Measurements from ENCODE around the gene IGF1R. TPM values are rescaled to one million over a fixed set of nuclear protein-coding genes. Genes with fewer than 3 reads are reported as not detected.
"Not testable (repeated sequence)": the region's sequence is repeated elsewhere in the genome, so short reads cannot be mapped to it uniquely, and the experiment has no call there.

The IGF1R gene
- total RNA-seq, 2 donors from 2014 or later, result 25.7 to 40.1 TPM

GRCh38 chr15:98960555-98961050 lies 312.3 kb downstream of the IGF1R start:
- Mint-ChIP-seq H3K27ac (no peak overlapping the region), H3K4me3 (no peak overlapping the region), H3K36me3 (ENCODE audit: insufficient read depth in 2 of 2) (peaks cover 12 to 29% of the 10 kb centered on the region in 2 donors), H3K27me3 (ENCODE audit: low read depth) (no peaks in the 10 kb centered on the region), H3K4me1 (ENCODE audit: low read depth) (no peaks in the 10 kb centered on the region), H3K9me3 (peaks cover 4 to 11% of the 10 kb centered on the region in 2 donors)
- no peak for ATAC-seq (replicated peaks in 1 of 2)
- DNase-seq, result no peak

- DNase-seq, result no peak
- H3K36me3 Mint-ChIP-seq (ENCODE audit: insufficient read depth in 2 of 2), result peaks cover 12 to 20% of the 10 kb centered on the region in 2 donors
- H3K4me1 Mint-ChIP-seq (ENCODE audit: low read depth), result no peaks in the 10 kb centered on the region
Observed at GRCh38 chr15:98963444-98963843, 315.1 kb downstream of the IGF1R start.

GRCh38 chr15:98964466-98965133 lies 316.3 kb downstream of the IGF1R start:
- Mint-ChIP-seq H3K9me3 (peaks cover 4 to 11% of the 10 kb centered on the region in 2 donors), H3K27ac (no peak overlapping the region), H3K27me3 (ENCODE audit: low read depth) (no peaks in the 10 kb centered on the region), H3K36me3 (ENCODE audit: insufficient read depth in 2 of 2) (peaks cover 12 to 15% of the 10 kb centered on the region in 2 donors), H3K4me1 (ENCODE audit: low read depth) (no peaks in the 10 kb centered on the region), H3K4me3 (no peak overlapping the region)
- DNase-seq (no peak), ATAC-seq (replicated peaks in 1 of 2) (no peak)

More at GRCh38 chr15:98963444-98963843, 315.1 kb downstream of the IGF1R start:
- H3K27me3 Mint-ChIP-seq (ENCODE audit: low read depth), result no peaks in the 10 kb centered on the region
- ATAC-seq (replicated peaks in 1 of 2), result no peak
- H3K9me3 Mint-ChIP-seq, result peaks cover 4 to 11% of the 10 kb centered on the region in 2 donors
- no peak overlapping the region for H3K4me3 Mint-ChIP-seq
- no peak overlapping the region for H3K27ac Mint-ChIP-seq

- peaks cover 4 to 11% of the 10 kb centered on the region in 2 donors for H3K9me3 Mint-ChIP-seq
- ATAC-seq (replicated peaks in 1 of 2); H3K4me1 Mint-ChIP-seq (ENCODE audit: low read depth); DNase-seq; H3K27me3 Mint-ChIP-seq (ENCODE audit: low read depth); H3K27ac Mint-ChIP-seq; H3K4me3 Mint-ChIP-seq: not testable (repeated sequence)
- H3K36me3 Mint-ChIP-seq (ENCODE audit: insufficient read depth in 2 of 2), result peaks cover 12 to 15% of the 10 kb centered on the region in 2 donors
Observed at GRCh38 chr15:98965134-98965491, 316.8 kb downstream of the IGF1R start.

- H3K4me3 Mint-ChIP-seq, result no peak overlapping the region
- H3K4me1 Mint-ChIP-seq (ENCODE audit: low read depth), result no peaks in the 10 kb centered on the region
- H3K36me3 Mint-ChIP-seq (ENCODE audit: insufficient read depth in 2 of 2), result peaks cover 12 to 15% of the 10 kb centered on the region in 2 donors
- H3K27me3 Mint-ChIP-seq (ENCODE audit: low read depth), result no peaks in the 10 kb centered on the region
- no peak for DNase-seq
- no peak for ATAC-seq (replicated peaks in 1 of 2)
- no peak overlapping the region for H3K27ac Mint-ChIP-seq
- H3K9me3 Mint-ChIP-seq, result peaks cover 4 to 11% of the 10 kb centered on the region in 2 donors
Observed at GRCh38 chr15:98965597-98965996, 317.3 kb downstream of the IGF1R start.

GRCh38 chr15:98966091-98966787 lies 317.9 kb downstream of the IGF1R start:
- Mint-ChIP-seq H3K4me3 (no peak overlapping the region), H3K27ac (no peak overlapping the region), H3K4me1 (ENCODE audit: low read depth) (no peaks in the 10 kb centered on the region), H3K27me3 (ENCODE audit: low read depth) (no peaks in the 10 kb centered on the region), H3K9me3 (peaks cover 4 to 9% of the 10 kb centered on the region in 2 donors), H3K36me3 (ENCODE audit: insufficient read depth in 2 of 2) (peaks cover 10 to 11% of the 10 kb centered on the region in 2 donors)
- no peak for ATAC-seq (replicated peaks in 1 of 2)
- no peak for DNase-seq

GRCh38 chr15:98967096-98967495 lies 318.8 kb downstream of the IGF1R start:
- Mint-ChIP-seq H3K4me1 (ENCODE audit: low read depth) (no peaks in the 10 kb centered on the region), H3K27me3 (ENCODE audit: low read depth) (no peaks in the 10 kb centered on the region), H3K4me3 (no peak overlapping the region), H3K36me3 (ENCODE audit: insufficient read depth in 2 of 2) (peaks cover 4% of the 10 kb centered on the region in 2 donors), H3K27ac (no peak overlapping the region), H3K9me3 (peaks cover 1 to 5% of the 10 kb centered on the region in 2 donors)
- DNase-seq (no peak), ATAC-seq (replicated peaks in 1 of 2) (no peak)

- Mint-ChIP-seq H3K4me3 (no peak overlapping the region), H3K27ac (no peak overlapping the region), H3K36me3 (ENCODE audit: insufficient read depth in 2 of 2) (no peaks in the 10 kb centered on the region), H3K9me3 (no peaks in the 10 kb centered on the region), H3K27me3 (ENCODE audit: low read depth) (no peaks in the 10 kb centered on the region), H3K4me1 (ENCODE audit: low read depth) (no peaks in the 10 kb centered on the region)
- ATAC-seq (replicated peaks in 1 of 2), result no peak
- no peak for DNase-seq
Observed at GRCh38 chr15:98967916-98968315, 319.6 kb downstream of the IGF1R start.

- Mint-ChIP-seq H3K9me3 (peaks cover 0 to under 1% of the 10 kb centered on the region in 2 donors), H3K27me3 (ENCODE audit: low read depth) (no peaks in the 10 kb centered on the region), H3K36me3 (ENCODE audit: insufficient read depth in 2 of 2) (no peaks in the 10 kb centered on the region), H3K4me1 (ENCODE audit: low read depth) (no peaks in the 10 kb centered on the region), H3K27ac (no peak overlapping the region), H3K4me3 (no peak overlapping the region)
- no peak for ATAC-seq (replicated peaks in 1 of 2)
- no peak for DNase-seq
Observed at GRCh38 chr15:98968576-98968975, 320.2 kb downstream of the IGF1R start.

GRCh38 chr15:98969126-98969735 lies 320.9 kb downstream of the IGF1R start:
- Mint-ChIP-seq H3K4me3 (no peak overlapping the region), H3K4me1 (ENCODE audit: low read depth) (no peaks in the 10 kb centered on the region)

GRCh38 chr15:98970799-98971198 lies 322.5 kb downstream of the IGF1R start:
- H3K9me3 Mint-ChIP-seq, result peaks cover 0 to 1% of the 10 kb centered on the region in 2 donors
- H3K27me3 Mint-ChIP-seq (ENCODE audit: low read depth), result no peaks in the 10 kb centered on the region
- ATAC-seq (replicated peaks in 1 of 2), result no peak
- no peak overlapping the region for H3K27ac Mint-ChIP-seq
- no peaks in the 10 kb centered on the region for H3K36me3 Mint-ChIP-seq (ENCODE audit: insufficient read depth in 2 of 2)
- DNase-seq, result no peak
- H3K4me1 Mint-ChIP-seq (ENCODE audit: low read depth), result no peaks in the 10 kb centered on the region
- H3K4me3 Mint-ChIP-seq, result no peak overlapping the region

More at GRCh38 chr15:98969126-98969735, 320.9 kb downstream of the IGF1R start:
- no peak for DNase-seq
- H3K27me3 Mint-ChIP-seq (ENCODE audit: low read depth), result no peaks in the 10 kb centered on the region
- ATAC-seq (replicated peaks in 1 of 2), result no peak
- H3K9me3 Mint-ChIP-seq, result peaks cover 0 to 1% of the 10 kb centered on the region in 2 donors
- no peak overlapping the region for H3K27ac Mint-ChIP-seq
- H3K36me3 Mint-ChIP-seq (ENCODE audit: insufficient read depth in 2 of 2), result no peaks in the 10 kb centered on the region

GRCh38 chr15:98976500-98976899 lies 328.2 kb downstream of the IGF1R start:
- H3K27me3 Mint-ChIP-seq (ENCODE audit: low read depth), result no peaks in the 10 kb centered on the region
- no peak overlapping the region for H3K4me3 Mint-ChIP-seq
- no peak overlapping the region for H3K27ac Mint-ChIP-seq
- no peaks in the 10 kb centered on the region for H3K4me1 Mint-ChIP-seq (ENCODE audit: low read depth)
- no peaks in the 10 kb centered on the region for H3K36me3 Mint-ChIP-seq (ENCODE audit: insufficient read depth in 2 of 2)
- H3K9me3 Mint-ChIP-seq, result peaks cover 0 to 1% of the 10 kb centered on the region in 2 donors
- ATAC-seq (replicated peaks in 1 of 2) (no peak), DNase-seq (no peak)

GRCh38 chr15:98977441-98977840 lies 329.1 kb downstream of the IGF1R start:
- no peak for ATAC-seq (replicated peaks in 1 of 2)
- no peaks in the 10 kb centered on the region for H3K36me3 Mint-ChIP-seq (ENCODE audit: insufficient read depth in 2 of 2)
- peaks cover 0 to 1% of the 10 kb centered on the region in 2 donors for H3K9me3 Mint-ChIP-seq
- no peaks in the 10 kb centered on the region for H3K27me3 Mint-ChIP-seq (ENCODE audit: low read depth)
- no peak for DNase-seq
- no peaks in the 10 kb centered on the region for H3K4me1 Mint-ChIP-seq (ENCODE audit: low read depth)
- H3K4me3 Mint-ChIP-seq, result no peak overlapping the region
- no peak overlapping the region for H3K27ac Mint-ChIP-seq

All from activated T-cell treated with anti-CD3 and anti-CD28 coated beads, Interleukin-2, amount 50 U/mL, for 72 hours (primary cell).